SK-N-SH (cell line): ENCODE measurements around the gene HAUS7. TPM values are rescaled to one million over a fixed set of nuclear protein-coding genes. Genes with fewer than 3 reads are reported as not detected.
A peak's percentile ranks its signal among the peaks of the same experiment; 100 is the strongest.

ENCODE experiments used
- CTCF ChIA-PET: fragments of 300-600, 350-600 bp; formaldehyde crosslinking; extraction: SDS; loops from one replicate; lab custom pipeline; 2021; lab: Yijun Ruan, JAX
- POLR2A ChIA-PET: fragments of 350-600 bp; sonication (Branson Sonifier 250); formaldehyde crosslinking; extraction: SDS; loops from one replicate; lab custom pipeline; 2020; ENCODE audit warnings: antibody characterized with exemption, inconsistent platforms; lab: Yijun Ruan, JAX
- DNase-seq: peaks from one replicate; pipeline ENCODE4 v3.0.0; 2012
- H2AFZ ChIP-seq: fragments of 200-600 bp; sonication (generic); 2 replicates; pipeline ENCODE4 v1.8.1; 2016; ENCODE audit warnings: antibody characterized with exemption, mild to moderate bottlenecking, low read depth
- H3F3A ChIP-seq: fragments of 200-600 bp; sonication (generic); replicated peaks from 2 replicates; pipeline ENCODE3; 2016; ENCODE audit warnings: antibody characterized with exemption, mild to moderate bottlenecking; ENCODE audit not compliant: insufficient read depth
- H3K27ac ChIP-seq, 2 experiments: fragments of 200-500 bp in 1 of 2; fragments of 200-600 bp in 1 of 2; sonication (Bioruptor generic) in 1 of 2; sonication (generic), shearing (Covaris generic) in 1 of 2; 2 replicates each; pipeline versions ENCODE4 v1.5.1 to v1.6.1; 2014 to 2016; ENCODE audit warnings: low read depth in 2 of 2, inconsistent platforms in 1 of 2, low read length in 1 of 2, mild to moderate bottlenecking in 1 of 2, mixed read lengths in 1 of 2
- H3K27me3 ChIP-seq: fragments of 200-600 bp; sonication (generic), shearing (Covaris generic); 2 replicates; pipeline ENCODE4 v1.6.1; 2016; ENCODE audit warnings: mixed run types; ENCODE audit not compliant: insufficient read depth
- H3K36me3 ChIP-seq, 2 experiments: fragments of 200-500 bp in 1 of 2; fragments of 200-600 bp in 1 of 2; sonication (Bioruptor generic) in 1 of 2; sonication (generic) in 1 of 2; replicated peaks in 1 of 2; 2 replicates each; pipeline versions ENCODE3 to v1.5.1; 2014 to 2016; ENCODE audit warnings: low read length in 1 of 2, mild to moderate bottlenecking in 1 of 2; ENCODE audit not compliant: insufficient read depth in 2 of 2, control insufficient read depth in 1 of 2
- H3K4me1 ChIP-seq, 2 experiments: fragments of 200-500 bp in 1 of 2; fragments of 200-600 bp in 1 of 2; sonication (Bioruptor generic) in 1 of 2; sonication (generic), shearing (Covaris generic) in 1 of 2; 2 replicates each; pipeline versions ENCODE4 v1.5.1 to v1.6.1; 2014 to 2016; ENCODE audit warnings: low read depth in 1 of 2, low read length in 1 of 2, mixed run types in 1 of 2; ENCODE audit not compliant: insufficient read depth in 2 of 2, control insufficient read depth in 1 of 2
- H3K4me2 ChIP-seq: fragments of 200-600 bp; sonication (generic), shearing (Covaris generic); 2 replicates; pipeline ENCODE4 v1.6.1; 2017; ENCODE audit warnings: mixed run types
- H3K4me3 ChIP-seq, 2 experiments: fragments of 200-500 bp in 1 of 2; fragments of 200-600 bp in 1 of 2; sonication (Bioruptor generic) in 1 of 2; sonication (generic), shearing (Covaris generic) in 1 of 2; 2 replicates each; pipeline versions ENCODE4 v1.5.1 to v1.8.1; 2014 to 2016; ENCODE audit warnings: low read depth in 2 of 2, inconsistent platforms in 1 of 2, low read length in 1 of 2, mild to moderate bottlenecking in 1 of 2, mixed read lengths in 1 of 2, moderate library complexity in 1 of 2
- H3K79me2 ChIP-seq: fragments of 200-600 bp; sonication (generic); 2 replicates; pipeline ENCODE4 v1.8.1; 2017; ENCODE audit warnings: mild to moderate bottlenecking; ENCODE audit not compliant: insufficient read depth
- H3K9ac ChIP-seq: fragments of 200-600 bp; sonication (generic); 2 replicates; pipeline ENCODE4 v1.6.1; 2017; ENCODE audit warnings: mixed run types
- H3K9me2 ChIP-seq: fragments of 200-600 bp; sonication (generic); 2 replicates; pipeline ENCODE4 v1.6.1; 2017; ENCODE audit warnings: mixed run types
- H3K9me3 ChIP-seq: fragments of 200-600 bp; sonication (generic); 2 replicates; pipeline ENCODE4 v1.6.1; 2017; ENCODE audit warnings: mixed run types, mild to moderate bottlenecking, moderate library complexity
- H4K20me1 ChIP-seq: fragments of 200-600 bp; sonication (generic); 2 replicates; pipeline ENCODE4 v1.6.1; 2017; ENCODE audit warnings: mild to moderate bottlenecking, mixed run types; ENCODE audit not compliant: insufficient read depth
- CHD2 ChIP-seq: fragments of 150-350 bp; IDR thresholded peaks from 2 replicates; pipeline ENCODE4 v1.6.1; 2018; ENCODE audit warnings: low read length; ENCODE audit not compliant: partially characterized antibody
- ELF1 ChIP-seq: IDR thresholded peaks from 2 replicates; pipeline ENCODE4 v1.4.0; 2012
- EZH2phosphoT487 ChIP-seq: fragments of 200-600 bp; sonication (generic); IDR thresholded peaks from 2 replicates; pipeline ENCODE4 v1.6.1; 2017; ENCODE audit warnings: low read depth, mixed run types, mild to moderate bottlenecking, antibody characterized with exemption, moderate library complexity, borderline replicate concordance
- FOXJ3 ChIP-seq: sonication (generic); formaldehyde crosslinking; IDR thresholded peaks from 2 replicates; pipeline ENCODE4 v1.5.1; 2020; ENCODE audit warnings: mild to moderate bottlenecking, missing genetic modification reagents
- GABPA ChIP-seq: IDR thresholded peaks from 2 replicates; pipeline ENCODE4 v1.4.0; 2012; ENCODE audit warnings: low read depth, mild to moderate bottlenecking
- MEF2A ChIP-seq: IDR thresholded peaks from 2 replicates; pipeline ENCODE4 v1.4.0; 2012; ENCODE audit warnings: low read depth, borderline replicate concordance
- MXI1 ChIP-seq: IDR thresholded peaks from 2 replicates; pipeline ENCODE4 v1.6.1; 2012; ENCODE audit warnings: mild to moderate bottlenecking, low read depth, low read length, improper control_type of control experiment
- NFIC ChIP-seq: IDR thresholded peaks from 2 replicates; pipeline ENCODE4 v1.4.0; 2012; ENCODE audit warnings: borderline replicate concordance
- NRF1 ChIP-seq: IDR thresholded peaks from 2 replicates; pipeline ENCODE4 v1.6.1; 2012; ENCODE audit warnings: low read depth, mild to moderate bottlenecking, low read length
- POLR2AphosphoS5 ChIP-seq: IDR thresholded peaks from 2 replicates; pipeline ENCODE4 v1.6.1; 2012; ENCODE audit warnings: low read depth, low read length
- RAD21 ChIP-seq: IDR thresholded peaks from 2 replicates; pipeline ENCODE4 v1.6.1; 2012; ENCODE audit warnings: mild to moderate bottlenecking, low read length
- RCOR1 ChIP-seq: fragments of 150-350 bp; IDR thresholded peaks from 2 replicates; pipeline ENCODE4 v1.6.1; 2017; ENCODE audit warnings: antibody characterized with exemption, low read length
- RXRA ChIP-seq: IDR thresholded peaks from 2 replicates; pipeline ENCODE4 v1.4.0; 2012; ENCODE audit warnings: low read depth, mild to moderate bottlenecking, borderline replicate concordance
- SIN3A ChIP-seq: IDR thresholded peaks from 2 replicates; pipeline ENCODE4 v1.6.1; 2012; ENCODE audit warnings: low read depth, mild to moderate bottlenecking, low read length, moderate library complexity, borderline replicate concordance
- SMC3 ChIP-seq: IDR thresholded peaks from 2 replicates; pipeline ENCODE4 v1.6.1; 2012; ENCODE audit warnings: low read depth, low read length, improper control_type of control experiment
- TAF1 ChIP-seq: IDR thresholded peaks from 2 replicates; pipeline ENCODE4 v1.6.1; 2012; ENCODE audit warnings: low read depth, mild to moderate bottlenecking, low read length, moderate library complexity, borderline replicate concordance
- TCF12 ChIP-seq: IDR thresholded peaks from 2 replicates; pipeline ENCODE4 v1.4.0; 2012
- USF2 ChIP-seq: fragments of 150-350 bp; IDR thresholded peaks from 2 replicates; pipeline ENCODE4 v1.6.1; 2017; ENCODE audit warnings: antibody characterized with exemption, low read length, low read depth, borderline replicate concordance
- WGBS: methylation state at CpG from one replicate; pipeline ENCODE4 v1.1.6; 2017; ENCODE audit warnings: low lambda C conversion rate; 5-methylcytosine and 5-hydroxymethylcytosine counted together
- polyA plus RNA-seq, 3 experiments: library from polyadenylated mRNA; depleted of rRNA; stranded (reverse); fragments of >200 nt; gene quantifications; 2 replicates each; pipeline ENCODE4 v1.2.3, GENCODE V29; 2012

The HAUS7 gene
- polyA plus RNA-seq, 1 of the 3 experiments (the other 2 are of a cell fraction): 39.7 TPM

GRCh38 chrX:153488231-153488914 lies 18.0 kb upstream of the HAUS7 start (continued):
- no peak for TF ChIP-seq MXI1
- TF ChIP-seq RCOR1: no peak
- no peak for TF ChIP-seq USF2

GRCh38 chrX:153487590-153488071 lies 17.3 kb upstream of the HAUS7 start:
- no peaks in the 10 kb centered on the region for H3F3A ChIP-seq
- H3K4me2 ChIP-seq: no peak overlapping the region
- H3K4me3 ChIP-seq: no peak overlapping the region
- ChIA-PET POLR2A (no interaction called here), CTCF (interaction anchor here (0.6 to 0.9 kb wide), 2 partner anchors 16 to 20 kb away, joined by 3 to 4 read pairs; no protein-coding TSS in a partner anchor)
- peak overlapping the region in 1 of 2 experiments; percentile 44; a peak in 2 of 4 replicates for H3K27ac ChIP-seq
- no peaks in the 10 kb centered on the region for H3K9me3 ChIP-seq
- H3K36me3 ChIP-seq: no peaks in the 10 kb centered on the region
- H3K27me3 ChIP-seq: no peaks in the 10 kb centered on the region
- H3K79me2 ChIP-seq: no peaks in the 10 kb centered on the region
- no CpG with 5 or more reads among the region's 11 CpGs for WGBS
- H3K4me1 ChIP-seq: peaks cover 8 to 69% of the 10 kb centered on the region in 2 experiments; a peak in 2 of 4 replicates
- H4K20me1 ChIP-seq: no peaks in the 10 kb centered on the region
- no peak overlapping the region for H2AFZ ChIP-seq
- H3K9ac ChIP-seq: no peak overlapping the region
- no peak for DNase-seq
- no peak for TF ChIP-seq TCF12
- no peak for TF ChIP-seq SMC3
- no peak for TF ChIP-seq POLR2AphosphoS5
- no peak for TF ChIP-seq MEF2A
- no peak for TF ChIP-seq RXRA
- TF ChIP-seq NFIC: no peak
- TF ChIP-seq ELF1: no peak
- TF ChIP-seq MXI1: no peak
- TF ChIP-seq SIN3A: no peak
- TF ChIP-seq GABPA: no peak
- TF ChIP-seq FOXJ3: no peak
- TF ChIP-seq CHD2: no peak
- TF ChIP-seq EZH2phosphoT487: no peak
- TF ChIP-seq NRF1: no peak
- no peak for TF ChIP-seq TAF1
- no peak for TF ChIP-seq RAD21
- no peaks in the 10 kb centered on the region for H3K9me2 ChIP-seq
